Thoracic aorta (tissue), 2 donors: ENCODE data around the gene ACKR2. TPM values are rescaled to one million over a fixed set of nuclear protein-coding genes. Genes with fewer than 3 reads are reported as not detected.
A peak's percentile ranks its signal among the peaks of the same experiment; 100 is the strongest.

Experiments
- ATAC-seq: fragments of 150-250 bp; one replicate; pipeline ENCODE4 v1.8.0; 2017; ENCODE audit warnings: low read depth; ENCODE audit not compliant: insufficient number of reproducible peaks, low FRiP score
- DNase-seq: peaks from one replicate; pipeline ENCODE4 v3.0.0-alpha.2; 2020; ENCODE audit warnings: low spot score
- H3K27ac ChIP-seq, 2 donors: fragments of 200-600 bp; sonication (generic); 1 replicate in 1 of 2; 2 replicates in 1 of 2; pipeline ENCODE4 v1.5.1; 2016; ENCODE audit warnings: mild to moderate bottlenecking in 2 of 2, moderate library complexity in 2 of 2
- H3K27me3 ChIP-seq: fragments of 200-600 bp; sonication (generic); replicated peaks from 2 replicates; pipeline ENCODE4 v1.6.0; 2016; ENCODE audit warnings: mild to moderate bottlenecking; ENCODE audit not compliant: insufficient read depth
- H3K36me3 ChIP-seq: fragments of 200-600 bp; sonication (generic); one replicate; pipeline ENCODE4 v1.5.1; 2016
- H3K4me1 ChIP-seq, 2 donors: fragments of 200-600 bp; sonication (generic); 1 replicate in 1 of 2; 2 replicates in 1 of 2; pipeline versions ENCODE4 v1.5.1 to v1.6.0; 2016; ENCODE audit warnings: low read depth in 2 of 2, mild to moderate bottlenecking in 1 of 2; ENCODE audit not compliant: control insufficient read depth in 1 of 2
- H3K4me3 ChIP-seq: fragments of 200-600 bp; sonication (generic); 2 replicates; pipeline ENCODE4 v1.5.1; 2016; ENCODE audit warnings: mild to moderate bottlenecking
- H3K9me3 ChIP-seq: fragments of 200-600 bp; sonication (generic); 2 replicates; pipeline ENCODE4 v1.5.1; 2016
- total RNA-seq, 2 donors: library from RNA; depleted of rRNA; stranded (reverse); fragments of >200 nt; gene quantifications; one replicate each; pipeline versions ENCODE4 v1.1.0 to v1.2.3, GENCODE V29; 2016
- TF ChIP-seq, protein P1 (sequence below): fragments of 200-600 bp; sonication (generic); IDR thresholded peaks from one replicate; pipeline ENCODE4 v1.5.1; 2019; ENCODE audit warnings: antibody characterized with exemption

The ACKR2 gene
- total RNA-seq, 2 donors from 2014 or later = 10.0 to 11.9 TPM

DNA sequence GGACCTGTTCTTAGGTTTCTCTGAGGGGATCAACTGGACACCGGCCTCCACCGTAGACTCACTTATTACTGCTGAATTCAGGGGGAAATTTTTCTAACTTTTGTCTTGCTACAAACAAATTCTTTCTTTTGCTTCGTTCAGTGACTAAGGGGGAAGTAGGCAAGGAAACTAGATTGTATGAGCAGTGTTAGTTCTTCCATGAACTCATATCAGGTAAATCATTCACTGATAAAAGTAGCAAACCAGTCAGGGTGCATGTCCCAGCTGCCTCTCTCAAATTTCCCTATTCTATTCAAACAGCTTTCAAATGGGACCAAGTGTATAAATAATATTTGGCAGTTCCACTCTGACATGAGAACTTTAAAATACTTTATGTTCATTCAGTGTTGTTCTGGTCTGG is 28.8 kb upstream of the ACKR2 start:
- Histone ChIP-seq H3K27ac (peak overlapping the region; percentile 26 to 63), H3K36me3 (no peaks in the 10 kb centered on the region), H3K9me3 (no peaks in the 10 kb centered on the region), H3K4me1 (peaks cover 0 to 33% of the 10 kb centered on the region in 2 donors), H3K4me3 (no peak overlapping the region), H3K27me3 (no peaks in the 10 kb centered on the region)
- ATAC-seq (no peak), DNase-seq (no peak)
- TF ChIP-seq, protein P1, sequence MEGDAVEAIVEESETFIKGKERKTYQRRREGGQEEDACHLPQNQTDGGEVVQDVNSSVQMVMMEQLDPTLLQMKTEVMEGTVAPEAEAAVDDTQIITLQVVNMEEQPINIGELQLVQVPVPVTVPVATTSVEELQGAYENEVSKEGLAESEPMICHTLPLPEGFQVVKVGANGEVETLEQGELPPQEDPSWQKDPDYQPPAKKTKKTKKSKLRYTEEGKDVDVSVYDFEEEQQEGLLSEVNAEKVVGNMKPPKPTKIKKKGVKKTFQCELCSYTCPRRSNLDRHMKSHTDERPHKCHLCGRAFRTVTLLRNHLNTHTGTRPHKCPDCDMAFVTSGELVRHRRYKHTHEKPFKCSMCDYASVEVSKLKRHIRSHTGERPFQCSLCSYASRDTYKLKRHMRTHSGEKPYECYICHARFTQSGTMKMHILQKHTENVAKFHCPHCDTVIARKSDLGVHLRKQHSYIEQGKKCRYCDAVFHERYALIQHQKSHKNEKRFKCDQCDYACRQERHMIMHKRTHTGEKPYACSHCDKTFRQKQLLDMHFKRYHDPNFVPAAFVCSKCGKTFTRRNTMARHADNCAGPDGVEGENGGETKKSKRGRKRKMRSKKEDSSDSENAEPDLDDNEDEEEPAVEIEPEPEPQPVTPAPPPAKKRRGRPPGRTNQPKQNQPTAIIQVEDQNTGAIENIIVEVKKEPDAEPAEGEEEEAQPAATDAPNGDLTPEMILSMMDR = no peak

DNA sequence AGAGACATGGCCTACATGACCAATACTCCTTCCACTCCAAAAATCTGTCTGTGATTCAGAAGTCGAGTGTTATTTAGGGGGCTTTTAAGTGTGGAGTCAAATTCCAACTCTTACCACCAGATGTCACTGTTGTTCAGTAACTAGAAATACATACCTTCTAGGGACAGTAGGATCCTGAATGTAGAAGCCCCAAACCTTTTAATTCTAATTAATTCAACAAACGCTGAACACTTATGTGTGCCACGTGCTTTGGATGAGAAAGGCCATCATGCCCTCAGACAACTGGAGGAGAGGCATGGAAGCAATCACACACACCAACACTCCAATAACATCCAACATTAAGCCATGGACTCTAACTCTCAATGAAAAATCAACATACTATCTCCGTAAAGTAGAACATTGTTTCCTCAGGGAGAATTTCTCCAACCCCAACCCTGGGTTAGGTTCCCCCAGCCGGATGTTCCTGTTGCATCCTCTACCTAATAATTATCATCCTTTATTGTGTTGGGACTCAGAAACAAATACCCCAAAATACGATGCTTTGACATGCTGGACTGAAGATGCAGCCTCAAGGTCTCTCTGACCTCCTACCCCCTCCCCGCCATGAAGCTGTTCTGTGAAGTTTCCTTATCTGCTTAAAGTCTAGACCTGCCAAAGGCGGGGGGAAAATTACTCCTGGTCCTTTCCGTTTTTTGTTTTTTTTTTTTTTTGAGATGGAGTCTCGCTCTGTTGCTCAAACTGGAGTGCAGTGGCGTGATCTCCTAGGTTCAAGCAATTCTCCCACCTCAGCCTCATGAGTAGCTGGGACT is 28.1 kb upstream of the ACKR2 start:
- Histone ChIP-seq H3K9me3 (no peaks in the 10 kb centered on the region), H3K4me1 (peaks cover 0 to 33% of the 10 kb centered on the region in 2 donors), H3K36me3 (no peaks in the 10 kb centered on the region), H3K27me3 (no peaks in the 10 kb centered on the region), H3K4me3 (no peak overlapping the region), H3K27ac (peak overlapping the region in 1 of 2 donors; percentile 26)
- DNase-seq = no peak
- ATAC-seq = peak; percentile 56
- TF ChIP-seq, protein P1 = peak; percentile 78

DNA sequence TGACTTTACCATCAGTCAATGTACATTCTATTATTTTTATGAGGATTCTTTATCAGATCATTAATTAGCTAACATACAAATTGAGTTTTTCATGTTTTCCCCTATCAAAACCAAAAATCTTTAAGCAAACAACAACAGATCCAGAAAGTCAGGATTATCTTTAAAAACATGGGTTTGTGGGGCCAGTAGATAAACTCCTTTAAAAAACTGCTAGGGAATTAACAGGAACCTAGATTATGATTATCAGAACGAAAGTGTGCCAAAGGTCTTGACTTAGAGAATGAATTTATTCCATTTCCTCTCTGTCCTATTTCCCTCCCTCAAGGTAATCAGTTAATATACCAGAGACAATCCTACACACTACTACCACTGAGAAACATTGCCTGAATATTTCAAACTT is 23.0 kb upstream of the ACKR2 start:
- TF ChIP-seq, protein P1 = no peak
- no peak for ATAC-seq
- no peaks in the 10 kb centered on the region for H3K9me3 ChIP-seq
- DNase-seq = no peak
- no peaks in the 10 kb centered on the region for H3K4me1 ChIP-seq
- H3K4me3 ChIP-seq = no peak overlapping the region
- no peak overlapping the region for H3K27ac ChIP-seq
- H3K27me3 ChIP-seq = no peaks in the 10 kb centered on the region
- H3K36me3 ChIP-seq = no peaks in the 10 kb centered on the region

DNA sequence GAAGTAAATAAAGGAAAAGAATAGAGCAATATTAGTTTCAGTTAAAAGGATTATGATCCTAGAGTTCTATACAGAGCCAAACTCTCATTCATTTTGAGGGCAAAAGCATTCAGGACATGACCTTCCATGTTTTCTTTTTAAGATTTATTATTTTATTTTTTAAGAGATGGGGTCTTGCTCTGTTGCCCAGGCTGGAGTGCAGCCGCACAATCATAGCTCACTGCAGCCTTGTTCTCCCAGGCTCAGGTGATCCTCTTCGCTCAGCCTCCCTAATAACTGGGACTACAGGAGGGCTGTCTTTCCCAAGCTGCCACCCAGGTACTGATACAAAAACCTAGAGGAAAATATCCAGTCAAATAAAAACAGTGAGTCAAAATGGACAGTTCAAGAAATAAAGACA is 22.6 kb upstream of the ACKR2 start:
- H3K4me1 ChIP-seq = no peaks in the 10 kb centered on the region
- TF ChIP-seq, protein P1 = no peak
- ATAC-seq (no peak), DNase-seq (no peak)
- H3K4me3 ChIP-seq = no peak overlapping the region
- H3K27me3 ChIP-seq = no peaks in the 10 kb centered on the region
- H3K9me3 ChIP-seq = no peaks in the 10 kb centered on the region
- no peak overlapping the region for H3K27ac ChIP-seq
- no peaks in the 10 kb centered on the region for H3K36me3 ChIP-seq

DNA sequence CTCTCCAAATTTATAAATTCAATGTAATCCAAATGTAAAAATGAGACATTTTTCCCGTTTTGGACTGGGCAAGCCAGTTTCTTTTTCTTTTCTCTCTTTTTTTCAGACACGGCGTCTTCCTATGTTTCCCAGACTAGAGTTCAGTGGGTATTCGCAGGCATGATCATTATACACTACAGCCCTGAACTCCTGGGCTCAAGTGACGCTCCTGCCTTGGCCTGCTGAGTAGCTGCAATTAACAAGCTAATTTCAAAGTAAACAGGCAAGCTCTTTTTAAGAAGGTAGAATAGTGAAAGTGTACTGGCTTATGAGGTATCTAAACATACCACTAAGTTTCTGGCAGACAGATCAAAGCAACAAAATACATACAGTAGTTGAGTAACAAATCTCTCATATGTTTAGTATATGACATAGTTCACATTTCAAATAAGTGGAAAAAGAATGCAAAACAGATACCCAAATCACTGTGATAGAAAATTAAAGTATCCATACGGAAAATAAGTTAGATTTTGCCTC is 18.5 kb upstream of the ACKR2 start:
- Histone ChIP-seq H3K9me3 (no peaks in the 10 kb centered on the region), H3K4me3 (no peak overlapping the region), H3K36me3 (peaks cover 4% of the 10 kb centered on the region), H3K27ac (no peak overlapping the region), H3K4me1 (no peaks in the 10 kb centered on the region), H3K27me3 (no peaks in the 10 kb centered on the region)
- DNase-seq (no peak), ATAC-seq (no peak)
- TF ChIP-seq, protein P1 = no peak
